Epithelial cell of esophagus (primary cell): Measurements from ENCODE around the gene MPIG6B.
A peak's percentile ranks its signal among the peaks of the same experiment; 100 is the strongest.

ENCODE experiments used
- DNase-seq: peaks from one replicate; pipeline ENCODE4 v3.0.0; 2010; ENCODE audit warnings: low read depth
- H3K4me3 ChIP-seq: 2 replicates; pipeline ENCODE4 v1.5.1; 2011; ENCODE audit warnings: mild to moderate bottlenecking, low read length, control low read depth
- TF ChIP-seq, protein P1 (sequence below): IDR thresholded peaks from 2 replicates; pipeline ENCODE4 v1.5.1; 2011; ENCODE audit warnings: low read depth, mild to moderate bottlenecking, low read length, control low read depth, inconsistent platforms; ENCODE audit not compliant: insufficient read depth; ENCODE audit errors: missing control alignments

MPIG6B gene

DNA sequence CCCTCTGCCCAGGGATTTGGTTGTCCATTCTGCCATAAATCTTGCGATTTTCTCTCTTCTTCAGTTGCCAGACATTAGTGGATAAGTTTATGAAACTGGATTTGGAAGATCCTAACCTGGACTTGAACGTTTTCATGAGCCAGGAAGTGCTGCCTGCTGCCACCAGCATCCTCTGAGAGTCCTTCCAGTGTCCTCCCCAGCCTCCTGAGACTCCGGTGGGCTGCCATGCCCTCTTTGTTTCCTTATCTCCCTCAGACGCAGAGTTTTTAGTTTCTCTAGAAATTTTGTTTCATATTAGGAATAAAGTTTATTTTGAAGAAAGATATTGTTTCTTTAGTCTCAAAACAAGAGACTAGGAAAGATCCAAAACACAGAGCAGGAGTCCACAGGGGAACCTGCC lies 39.2 kb downstream of the MPIG6B start, which contains the start of gene SAPCD1:
TSS of gene SAPCD1 (plus strand) at position 301 of the 400 bp plus-strand sequence. CDS start 399 bp downstream, outside the sequence.
- no peak within 1 kb of the TSS for H3K4me3 ChIP-seq
- TF ChIP-seq, protein P1, sequence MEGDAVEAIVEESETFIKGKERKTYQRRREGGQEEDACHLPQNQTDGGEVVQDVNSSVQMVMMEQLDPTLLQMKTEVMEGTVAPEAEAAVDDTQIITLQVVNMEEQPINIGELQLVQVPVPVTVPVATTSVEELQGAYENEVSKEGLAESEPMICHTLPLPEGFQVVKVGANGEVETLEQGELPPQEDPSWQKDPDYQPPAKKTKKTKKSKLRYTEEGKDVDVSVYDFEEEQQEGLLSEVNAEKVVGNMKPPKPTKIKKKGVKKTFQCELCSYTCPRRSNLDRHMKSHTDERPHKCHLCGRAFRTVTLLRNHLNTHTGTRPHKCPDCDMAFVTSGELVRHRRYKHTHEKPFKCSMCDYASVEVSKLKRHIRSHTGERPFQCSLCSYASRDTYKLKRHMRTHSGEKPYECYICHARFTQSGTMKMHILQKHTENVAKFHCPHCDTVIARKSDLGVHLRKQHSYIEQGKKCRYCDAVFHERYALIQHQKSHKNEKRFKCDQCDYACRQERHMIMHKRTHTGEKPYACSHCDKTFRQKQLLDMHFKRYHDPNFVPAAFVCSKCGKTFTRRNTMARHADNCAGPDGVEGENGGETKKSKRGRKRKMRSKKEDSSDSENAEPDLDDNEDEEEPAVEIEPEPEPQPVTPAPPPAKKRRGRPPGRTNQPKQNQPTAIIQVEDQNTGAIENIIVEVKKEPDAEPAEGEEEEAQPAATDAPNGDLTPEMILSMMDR: no peak
- DNase-seq: no peak

DNA sequence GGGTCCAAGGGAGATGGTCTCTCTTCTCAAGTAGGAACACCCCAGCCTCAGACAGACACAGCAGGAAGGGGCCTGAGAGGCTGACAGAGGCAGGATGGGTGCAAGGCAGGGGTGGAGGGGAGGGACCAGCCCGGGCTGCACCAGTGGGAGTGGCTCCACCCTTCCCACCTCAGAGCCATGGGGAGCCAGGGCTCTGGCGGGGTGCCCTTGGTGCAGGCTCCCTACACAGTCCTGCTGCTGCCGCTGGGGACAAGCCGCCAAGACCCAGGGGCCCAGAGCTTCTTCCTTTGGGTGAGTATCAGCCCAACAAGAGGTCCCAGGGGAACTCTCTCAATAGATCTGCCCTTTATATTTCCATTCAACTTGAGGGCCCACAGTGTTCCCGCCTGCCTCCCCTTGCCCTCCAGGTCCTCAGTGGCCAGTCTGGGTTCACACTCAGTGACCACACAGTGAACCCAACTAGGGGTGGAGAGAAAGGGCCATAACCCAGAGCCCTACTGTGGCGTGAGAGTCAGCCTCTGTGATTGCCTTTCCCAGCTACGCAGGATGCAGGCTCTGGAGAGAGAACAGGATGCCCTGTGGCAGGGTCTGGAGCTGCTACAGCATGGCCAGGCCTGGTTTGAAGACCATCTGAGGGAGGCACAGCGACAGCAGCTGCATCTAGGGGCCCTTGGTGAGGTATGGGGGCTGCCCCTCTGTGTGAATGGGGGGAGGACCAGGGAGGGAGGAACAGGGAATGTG lies 39.9 kb downstream of the MPIG6B start:
- DNase-seq: no peak
- TF ChIP-seq, protein P1: no peak
- H3K4me3 ChIP-seq: no peak overlapping the region

GRCh38 chr6:31763619-31763940 lies 40.4 kb downstream of the MPIG6B start:
- TF ChIP-seq, protein P1: no peak
- peak; percentile 29 for DNase-seq
- no peak overlapping the region for H3K4me3 ChIP-seq

GRCh38 chr6:31764198-31764597 lies 41.0 kb downstream of the MPIG6B start:
- H3K4me3 ChIP-seq: no peak overlapping the region
- TF ChIP-seq, protein P1: no peak
- no peak for DNase-seq

DNA sequence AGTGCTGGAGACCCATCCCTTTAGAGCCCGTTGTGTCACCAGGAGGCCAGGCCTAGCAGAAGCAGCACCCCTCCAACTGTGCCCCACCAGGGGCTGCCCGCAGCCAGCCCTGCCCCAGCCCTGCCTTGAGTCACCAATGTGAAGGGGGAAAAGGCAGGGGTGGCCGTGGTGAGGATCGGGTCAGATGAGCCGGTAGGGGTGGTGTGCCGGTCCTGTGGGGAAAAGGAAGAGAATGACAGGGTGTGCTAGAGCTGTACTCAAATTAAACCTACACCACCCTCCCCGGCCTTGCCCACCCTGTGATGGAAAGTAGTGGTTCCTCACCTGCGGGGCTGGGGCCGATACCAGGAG lies 42.4 kb downstream of the MPIG6B start:
- TF ChIP-seq, protein P1: no peak
- H3K4me3 ChIP-seq: no peak overlapping the region
- no peak for DNase-seq

- DNase-seq: no peak
- no peak overlapping the region for H3K4me3 ChIP-seq
- TF ChIP-seq, protein P1: no peak
These were observed 43.0 kb downstream of the MPIG6B start for GRCh38 chr6:31765910-31766794.
